ENCODE results near the gene EPHB3.

Gene EPHB3

DNA sequence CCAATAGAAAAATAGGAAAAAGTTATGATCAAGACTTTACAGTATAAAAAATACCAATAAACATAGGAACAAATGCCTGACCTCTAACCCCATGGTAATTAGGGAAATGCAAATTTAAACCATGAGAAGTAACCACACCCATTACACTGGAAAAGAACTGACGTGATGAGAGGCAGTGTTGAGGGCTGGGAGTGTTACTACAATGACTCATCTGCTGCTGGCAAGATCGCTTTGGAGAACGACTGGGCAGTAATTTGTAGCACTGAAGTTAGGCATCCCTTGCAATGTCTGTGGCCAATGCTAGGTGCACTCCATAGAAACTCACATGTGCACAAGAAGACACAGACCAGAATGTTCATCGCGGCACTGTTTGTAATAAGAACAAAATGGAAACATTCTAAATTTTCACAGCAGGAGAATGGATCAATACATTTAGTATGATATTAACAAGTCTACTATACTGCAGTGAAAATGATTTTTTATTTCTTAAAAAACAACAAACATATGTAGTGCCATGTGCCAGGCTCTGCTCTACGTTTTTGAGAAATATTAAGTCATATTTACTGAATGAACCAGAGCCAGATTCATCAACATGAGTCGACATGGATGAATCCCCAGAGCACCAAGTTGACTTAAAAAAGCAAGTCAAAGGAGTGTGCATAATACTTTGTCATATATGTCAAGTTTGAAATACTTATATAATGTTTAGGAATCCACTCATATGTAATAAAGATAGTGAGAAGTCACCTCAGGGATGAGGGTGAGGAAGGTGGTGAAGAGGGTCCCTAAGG lies 37.6 kb upstream of the EPHB3 start:
- Histone ChIP-seq H2AFZ (no peak overlapping the region), H3K4me3 (ENCODE audit: low read depth, low read length) (no peak overlapping the region), H3K4me1 (no peaks in the 10 kb centered on the region), H3K79me2 (no peaks in the 10 kb centered on the region), H3K4me2 (ENCODE audit: low read length) (no peak overlapping the region), H3K36me3 (ENCODE audit: control insufficient read depth, insufficient read depth, low read length) (no peaks in the 10 kb centered on the region), H3K9ac (no peak overlapping the region), H3K27me3 (ENCODE audit: control insufficient read depth, insufficient read depth, low read length) (no peaks in the 10 kb centered on the region), H3K27ac (no peak overlapping the region), H3K9me3 (ENCODE audit: control insufficient read depth, low read length) (no peaks in the 10 kb centered on the region)
- TF ChIP-seq, protein P1, sequence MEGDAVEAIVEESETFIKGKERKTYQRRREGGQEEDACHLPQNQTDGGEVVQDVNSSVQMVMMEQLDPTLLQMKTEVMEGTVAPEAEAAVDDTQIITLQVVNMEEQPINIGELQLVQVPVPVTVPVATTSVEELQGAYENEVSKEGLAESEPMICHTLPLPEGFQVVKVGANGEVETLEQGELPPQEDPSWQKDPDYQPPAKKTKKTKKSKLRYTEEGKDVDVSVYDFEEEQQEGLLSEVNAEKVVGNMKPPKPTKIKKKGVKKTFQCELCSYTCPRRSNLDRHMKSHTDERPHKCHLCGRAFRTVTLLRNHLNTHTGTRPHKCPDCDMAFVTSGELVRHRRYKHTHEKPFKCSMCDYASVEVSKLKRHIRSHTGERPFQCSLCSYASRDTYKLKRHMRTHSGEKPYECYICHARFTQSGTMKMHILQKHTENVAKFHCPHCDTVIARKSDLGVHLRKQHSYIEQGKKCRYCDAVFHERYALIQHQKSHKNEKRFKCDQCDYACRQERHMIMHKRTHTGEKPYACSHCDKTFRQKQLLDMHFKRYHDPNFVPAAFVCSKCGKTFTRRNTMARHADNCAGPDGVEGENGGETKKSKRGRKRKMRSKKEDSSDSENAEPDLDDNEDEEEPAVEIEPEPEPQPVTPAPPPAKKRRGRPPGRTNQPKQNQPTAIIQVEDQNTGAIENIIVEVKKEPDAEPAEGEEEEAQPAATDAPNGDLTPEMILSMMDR (IDR thresholded peaks at IDR 0.05): no peak

DNA sequence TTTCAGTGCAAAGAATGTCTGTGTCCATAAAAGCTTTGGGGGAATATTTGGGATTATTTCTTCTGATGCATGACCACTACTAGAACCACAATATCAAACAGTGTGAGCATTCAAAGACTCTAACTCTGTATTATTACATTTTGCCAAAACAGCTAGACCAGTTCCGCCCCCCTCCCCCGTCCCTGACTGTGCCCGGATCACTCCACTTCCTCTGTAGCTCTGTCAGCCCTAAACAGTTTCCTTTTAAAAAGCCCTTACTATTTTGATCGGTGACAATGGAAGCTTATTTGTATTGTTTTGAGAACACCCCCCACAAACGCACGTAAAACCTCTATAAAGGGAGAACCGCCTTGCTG lies 36.6 kb upstream of the EPHB3 start:
- Histone ChIP-seq H3K9ac (no peak overlapping the region), H3K4me3 (ENCODE audit: low read depth, low read length) (peak overlapping the region; percentile 67), H3K27me3 (ENCODE audit: control insufficient read depth, insufficient read depth, low read length) (no peaks in the 10 kb centered on the region), H3K4me1 (no peaks in the 10 kb centered on the region), H3K27ac (no peak overlapping the region), H3K4me2 (ENCODE audit: low read length) (peak overlapping the region; percentile 68), H3K9me3 (ENCODE audit: control insufficient read depth, low read length) (no peaks in the 10 kb centered on the region), H3K36me3 (ENCODE audit: control insufficient read depth, insufficient read depth, low read length) (no peaks in the 10 kb centered on the region), H3K79me2 (no peaks in the 10 kb centered on the region), H2AFZ (peak overlapping the region; percentile 63)
- TF ChIP-seq, protein P1 (IDR thresholded peaks at IDR 0.05): no peak

GRCh38 chr3:184525337-184526087 lies 36.1 kb upstream of the EPHB3 start:
- Histone ChIP-seq H2AFZ (peak overlapping the region; percentile 63), H3K9ac (no peak overlapping the region), H3K4me1 (no peaks in the 10 kb centered on the region), H3K4me3 (ENCODE audit: low read depth, low read length) (peak overlapping the region; percentile 67), H3K36me3 (ENCODE audit: control insufficient read depth, insufficient read depth, low read length) (no peaks in the 10 kb centered on the region), H3K27ac (no peak overlapping the region), H3K9me3 (ENCODE audit: control insufficient read depth, low read length) (no peaks in the 10 kb centered on the region), H3K4me2 (ENCODE audit: low read length) (peak overlapping the region; percentile 68), H3K27me3 (ENCODE audit: control insufficient read depth, insufficient read depth, low read length) (no peaks in the 10 kb centered on the region), H3K79me2 (no peaks in the 10 kb centered on the region)
- TF ChIP-seq, protein P1 (IDR thresholded peaks at IDR 0.05): no peak

- peak overlapping the region; percentile 67 for H3K4me3 ChIP-seq (ENCODE audit: low read depth, low read length)
- H3K27me3 ChIP-seq (ENCODE audit: control insufficient read depth, insufficient read depth, low read length): no peaks in the 10 kb centered on the region
- TF ChIP-seq, protein P1 (IDR thresholded peaks at IDR 0.05): no peak
- H3K9me3 ChIP-seq (ENCODE audit: control insufficient read depth, low read length): no peaks in the 10 kb centered on the region
- no peaks in the 10 kb centered on the region for H3K36me3 ChIP-seq (ENCODE audit: control insufficient read depth, insufficient read depth, low read length)
- peak overlapping the region; percentile 63 for H2AFZ ChIP-seq
- H3K79me2 ChIP-seq: no peaks in the 10 kb centered on the region
- H3K27ac ChIP-seq: no peak overlapping the region
- no peaks in the 10 kb centered on the region for H3K4me1 ChIP-seq
- peak overlapping the region; percentile 68 for H3K4me2 ChIP-seq (ENCODE audit: low read length)
- H3K9ac ChIP-seq: no peak overlapping the region
Measured at GRCh38 chr3:184526088-184526433, 35.5 kb upstream of the EPHB3 start.

Measured in parathyroid adenoma (tissue), 2 donors.